NT2/D1 (cell line): ENCODE data around the gene PCSK7.

Experiments used
- YY1 ChIP-seq: IDR thresholded peaks from 2 replicates; pipeline ENCODE4 v1.6.1; 2011; ENCODE audit not compliant: insufficient read length, insufficient read depth
- ZNF274 ChIP-seq: IDR thresholded peaks from 2 replicates; pipeline ENCODE4 v1.6.1; 2011; ENCODE audit warnings: mild to moderate bottlenecking, low read depth, low read length

DNA sequence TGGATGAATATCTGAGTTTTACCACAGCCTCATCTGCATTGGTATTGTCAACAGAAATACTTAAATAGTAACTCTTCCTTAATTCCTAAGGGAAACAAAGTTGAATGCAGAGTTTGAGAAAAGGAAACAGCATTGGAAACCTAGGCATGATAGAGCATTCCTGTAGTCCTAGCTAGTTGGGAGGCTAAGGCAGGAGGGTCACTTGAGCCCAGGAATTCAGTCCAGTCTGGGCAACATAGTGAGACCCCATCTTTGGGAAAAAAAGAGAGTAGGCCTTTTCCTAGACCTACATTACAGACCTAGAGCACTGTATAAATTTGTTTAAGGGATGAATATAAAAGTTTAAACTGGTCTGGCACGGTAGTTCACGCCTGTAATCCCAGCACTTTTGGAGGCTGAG is 74.4 kb downstream of the PCSK7 start:
- TF ChIP-seq YY1 (no peak), ZNF274 (no peak)
